GM23338 (cell line): ENCODE data around the gene KIF18B. TPM values are rescaled to one million over a fixed set of nuclear protein-coding genes. Genes with fewer than 3 reads are reported as not detected.

ENCODE experiments used
- ATAC-seq: fragments of 200-7000 bp; cut with Tn5 transposase; 3 replicates; pipeline ENCODE4 v1.9.1; 2020
- DNase-seq: peaks from one replicate; pipeline ENCODE4 v3.0.0-alpha.2; 2015; ENCODE audit warnings: low spot score
- H2AFZ ChIP-seq: fragments of 200-600 bp; sonication (generic); 2 replicates; pipeline ENCODE4 v1.8.0; 2016; ENCODE audit warnings: antibody characterized with exemption, mild to moderate bottlenecking, moderate library complexity
- H3F3A ChIP-seq: fragments of 200-600 bp; sonication (generic); replicated peaks from 2 replicates; pipeline ENCODE4 v1.8.0; 2017; ENCODE audit warnings: antibody characterized with exemption, mixed run types, low read depth
- H3K27ac ChIP-seq: fragments of 200-600 bp; sonication (generic); 2 replicates; pipeline ENCODE4 v1.6.1; 2016; ENCODE audit warnings: low read depth
- H3K27me3 ChIP-seq: fragments of 200-600 bp; sonication (generic); 2 replicates; pipeline ENCODE4 v1.8.0; 2016; ENCODE audit warnings: mild to moderate bottlenecking, mixed run types, moderate library complexity; ENCODE audit not compliant: insufficient read depth
- H3K36me3 ChIP-seq: fragments of 200-600 bp; sonication (generic); 2 replicates; pipeline ENCODE4 v1.8.0; 2016; ENCODE audit warnings: mild to moderate bottlenecking; ENCODE audit not compliant: insufficient read depth
- H3K4me1 ChIP-seq: fragments of 200-600 bp; sonication (generic); 2 replicates; pipeline ENCODE4 v1.8.0; 2016; ENCODE audit warnings: mild to moderate bottlenecking, moderate library complexity; ENCODE audit not compliant: insufficient read depth
- H3K4me2 ChIP-seq: fragments of 200-600 bp; sonication (generic); 2 replicates; pipeline ENCODE4 v1.7.1; 2017; ENCODE audit warnings: mixed run types
- H3K4me3 ChIP-seq: fragments of 200-600 bp; sonication (generic); 2 replicates; pipeline ENCODE4 v1.6.1; 2016; ENCODE audit warnings: mixed run types
- H3K79me2 ChIP-seq: fragments of 200-600 bp; sonication (generic); replicated peaks from 2 replicates; pipeline ENCODE4 v1.8.0; 2017; ENCODE audit warnings: mild to moderate bottlenecking; ENCODE audit not compliant: insufficient read depth
- H3K9me2 ChIP-seq: fragments of 200-600 bp; sonication (generic); 2 replicates; pipeline ENCODE4 v1.8.0; 2017; ENCODE audit not compliant: insufficient read depth
- H4K20me1 ChIP-seq: fragments of 200-600 bp; sonication (generic); replicated peaks from 2 replicates; pipeline ENCODE4 v1.8.0; 2017; ENCODE audit warnings: mild to moderate bottlenecking; ENCODE audit not compliant: insufficient read depth
- H3K27ac Mint-ChIP-seq: 2 replicates; pipeline ENCODE4 v1.8.0; 2020; ENCODE audit warnings: inconsistent platforms, mild to moderate bottlenecking, moderate library complexity, mixed read lengths
- H3K27me3 Mint-ChIP-seq: 3 replicates; pipeline ENCODE4 v1.8.0; 2022; ENCODE audit warnings: low read depth, mild to moderate bottlenecking, moderate library complexity, mixed read lengths, inconsistent platforms; ENCODE audit not compliant: insufficient read depth, poor library complexity
- H3K36me3 Mint-ChIP-seq: 3 replicates; pipeline ENCODE4 v1.8.0; 2021; ENCODE audit warnings: low read depth, mild to moderate bottlenecking, inconsistent platforms, moderate library complexity, mixed read lengths
- H3K4me1 Mint-ChIP-seq: 3 replicates; pipeline ENCODE4 v1.8.0; 2020; ENCODE audit warnings: mild to moderate bottlenecking, inconsistent platforms, mixed read lengths
- H3K4me3 Mint-ChIP-seq: 3 replicates; pipeline ENCODE4 v1.8.0; 2021; ENCODE audit warnings: moderate library complexity, mild to moderate bottlenecking, inconsistent platforms, mixed read lengths
- H3K9me3 Mint-ChIP-seq: 3 replicates; pipeline ENCODE4 v1.8.0; 2020; ENCODE audit warnings: moderate library complexity, mild to moderate bottlenecking, inconsistent platforms, mixed read lengths
- CREB1 ChIP-seq: fragments of 250-450 bp; sonication (Bioruptor Pico); IDR thresholded peaks from 2 replicates; pipeline ENCODE4 v1.5.0; 2020; ENCODE audit warnings: low read depth, mild to moderate bottlenecking, moderate library complexity
- CTCF ChIP-seq, 2 experiments: fragments of 200-600 bp in 1 of 2; sonication (generic) in 1 of 2; conservative IDR thresholded peaks; 2 replicates each; pipeline versions ENCODE4 v1.5.1 to v1.6.1; 2016 to 2017; ENCODE audit warnings: antibody characterized with exemption in 2 of 2, low read depth in 2 of 2, mild to moderate bottlenecking in 2 of 2, moderate library complexity in 1 of 2
- ETS1 ChIP-seq: IDR thresholded peaks from 2 replicates; pipeline ENCODE4 v1.6.1; 2016; ENCODE audit warnings: antibody characterized with exemption
- EZH2 ChIP-seq: fragments of 200-600 bp; sonication (generic); IDR thresholded peaks from one replicate; pipeline ENCODE4 v1.8.0; 2017; ENCODE audit warnings: antibody characterized with exemption, mild to moderate bottlenecking, low read depth; ENCODE audit not compliant: unreplicated experiment
- EZH2phosphoT487 ChIP-seq: fragments of 200-600 bp; sonication (generic); IDR thresholded peaks from one replicate; pipeline ENCODE4 v1.8.1; 2018; ENCODE audit warnings: antibody characterized with exemption; ENCODE audit not compliant: unreplicated experiment
- JUNB ChIP-seq: IDR thresholded peaks from one replicate; pipeline ENCODE4 v1.6.1; 2016; ENCODE audit warnings: antibody characterized with exemption; ENCODE audit not compliant: unreplicated experiment
- NANOG ChIP-seq: IDR thresholded peaks from 2 replicates; pipeline ENCODE4 v1.6.1; 2016; ENCODE audit warnings: antibody characterized with exemption, borderline replicate concordance
- POLR2AphosphoS5 ChIP-seq: IDR thresholded peaks from 2 replicates; pipeline ENCODE4 v1.6.1; 2016; ENCODE audit warnings: antibody characterized with exemption, low read depth
- ZNF114 ChIP-seq: fragments of 250-450 bp; sonication (Bioruptor Pico); IDR thresholded peaks from 2 replicates; pipeline ENCODE4 v1.5.0; 2020; ENCODE audit warnings: mild to moderate bottlenecking, moderate library complexity
- polyA plus RNA-seq: library from polyadenylated mRNA; unstranded; fragments of >200 nt; fragmentation: Nextera tagmentation; extraction: Ambion mirVana; gene quantifications from 2 replicates; pipeline ENCODE4 v1.2.1, GENCODE V29; 2016
- total RNA-seq: library from RNA; depleted of rRNA; stranded (reverse); fragments of >200 nt; shearing (Covaris generic); gene quantifications from 2 replicates; pipeline ENCODE4 v1.2.3, GENCODE V29; 2014

KIF18B gene
- total and polyA plus RNA-seq, 2 experiments from 2014 or later = 14.1 to 28.4 TPM

GRCh38 chr17:44982113-44982702 lies 34.6 kb upstream of the KIF18B start:
- no peaks in the 10 kb centered on the region for H3K79me2 ChIP-seq
- DNase-seq = no peak
- Mint-ChIP-seq H3K36me3 (no peaks in the 10 kb centered on the region; the same call in 2 of the 3 replicates), H3K4me1 (peaks cover 26% of the 10 kb centered on the region), H3K4me3 (no peak overlapping the region), H3K27me3 (peaks cover 9% of the 10 kb centered on the region), H3K27ac (no peak overlapping the region), H3K9me3 (peaks cover 3% of the 10 kb centered on the region; the same call in 2 of the 3 replicates)
- no peaks in the 10 kb centered on the region; the same call in 1 of the 2 replicates for H3F3A ChIP-seq
- TF ChIP-seq JUNB (no peak), ZNF114 (no peak), POLR2AphosphoS5 (no peak), NANOG (no peak), EZH2 (no peak), EZH2phosphoT487 (no peak), CREB1 (CRISPR knock-in tag) (no peak), ETS1 (no peak)
- H3K4me3 ChIP-seq = no peak overlapping the region
- H2AFZ ChIP-seq = no peak overlapping the region
- H3K27ac ChIP-seq = no peak overlapping the region
- H4K20me1 ChIP-seq = no peaks in the 10 kb centered on the region
- no peak overlapping the region for H3K4me2 ChIP-seq
- H3K27me3 ChIP-seq = peaks cover 1% of the 10 kb centered on the region; the same call in 1 of the 2 replicates
- H3K36me3 ChIP-seq = no peaks in the 10 kb centered on the region
- ATAC-seq = no peak
- no peaks in the 10 kb centered on the region; the same call in 1 of the 2 replicates for H3K9me2 ChIP-seq
- peaks cover 15% of the 10 kb centered on the region for H3K4me1 ChIP-seq

- ATAC-seq = no peak
- Histone ChIP-seq H3K4me2 (no peak overlapping the region), H3K27me3 (peaks cover 3% of the 10 kb centered on the region; the same call in 1 of the 2 replicates), H3K27ac (no peak overlapping the region), H3K36me3 (no peaks in the 10 kb centered on the region), H3F3A (no peaks in the 10 kb centered on the region; the same call in 1 of the 2 replicates), H3K4me3 (no peak overlapping the region), H3K4me1 (peaks cover 7% of the 10 kb centered on the region), H4K20me1 (no peaks in the 10 kb centered on the region), H3K79me2 (no peaks in the 10 kb centered on the region), H3K9me2 (no peaks in the 10 kb centered on the region; the same call in 1 of the 2 replicates), H2AFZ (no peak overlapping the region)
- Mint-ChIP-seq H3K4me3 (no peak overlapping the region), H3K36me3 (no peaks in the 10 kb centered on the region; the same call in 2 of the 3 replicates), H3K4me1 (peaks cover 29% of the 10 kb centered on the region), H3K9me3 (peaks cover 3% of the 10 kb centered on the region; the same call in 2 of the 3 replicates), H3K27me3 (peaks cover 10% of the 10 kb centered on the region), H3K27ac (no peak overlapping the region)
- DNase-seq = no peak
- TF ChIP-seq CTCF (conservative IDR thresholded peaks at IDR 0.05; ENCODE audit: low read depth in 2 of 2) (no peak), EZH2phosphoT487 (no peak), ETS1 (no peak)
These were observed 33.8 kb upstream of the KIF18B start for GRCh38 chr17:44981221-44981968.
